HepG2 (cell line): ENCODE data around the gene STC2. TPM values are rescaled to one million over a fixed set of nuclear protein-coding genes. Genes with fewer than 3 reads are reported as not detected.

Experiments used
- ATAC-seq: fragments of 200-7000 bp; cut with Tn5 transposase; 3 replicates; pipeline ENCODE4 v1.9.1; 2020; ENCODE audit warnings: mild to moderate bottlenecking, moderate library complexity
- BruUV-seq: library from RNA; stranded (reverse); fragments of 400-500 nt; replicated peaks from 2 replicates; lab custom pipeline; 2021; lab: Mats Ljungman, UMichigan
- CTCF ChIA-PET: fragments of 300-600 bp; formaldehyde crosslinking; extraction: SDS; loops from one replicate; lab custom pipeline; 2021; ENCODE audit warnings: low total read pairs, inconsistent platforms, low intra/inter-chr PET ratio; lab: Yijun Ruan, JAX
- POLR2A ChIA-PET: fragments of 350-600 bp; sonication (Branson Sonifier 250); formaldehyde crosslinking; loops from one replicate; lab custom pipeline; 2020; ENCODE audit warnings: antibody characterized with exemption, inconsistent platforms; lab: Yijun Ruan, JAX
- DNase-seq: peaks from one replicate; pipeline ENCODE4 v3.0.0-alpha.2; 2015; ENCODE audit warnings: low spot score
- FAIRE-seq: peaks from 3 replicates; lab custom pipeline; 2011; peaks lifted over from hg19 to GRCh38; lab: Jason Lieb, UNC
- H2AFZ ChIP-seq: one replicate; pipeline ENCODE4 v1.6.1; 2011; ENCODE audit warnings: low read length, inconsistent platforms
- H3K27ac ChIP-seq: fragments of 300-600 bp; 3 replicates; pipeline ENCODE4 v1.8.0; 2011; ENCODE audit warnings: mixed run types, mild to moderate bottlenecking, mixed read lengths, low read length, inconsistent platforms; ENCODE audit not compliant: insufficient read depth; ENCODE audit errors: extremely low read length
- H3K27me3 ChIP-seq, 2 experiments: fragments of 200-600 bp in 1 of 2; 2 replicates in 1 of 2; 3 replicates in 1 of 2; pipeline versions ENCODE4 v1.6.0 to v1.8.0; 2011; ENCODE audit warnings: low read length in 2 of 2, mild to moderate bottlenecking in 2 of 2, moderate library complexity in 2 of 2, inconsistent platforms in 1 of 2; ENCODE audit not compliant: insufficient read depth in 2 of 2, control insufficient read depth in 1 of 2
- H3K36me3 ChIP-seq, 2 experiments: fragments of 200-600 bp in 1 of 2; replicated peaks in 1 of 2; 2 replicates in 1 of 2; 3 replicates in 1 of 2; pipeline versions ENCODE4 v1.5.1 to v1.8.0; 2011; ENCODE audit warnings: low read length in 2 of 2, inconsistent platforms in 1 of 2; ENCODE audit not compliant: insufficient read depth in 2 of 2, control insufficient read depth in 1 of 2
- H3K4me1 ChIP-seq: 2 replicates; pipeline ENCODE4 v1.5.1; 2012; ENCODE audit warnings: low read length, inconsistent platforms; ENCODE audit not compliant: insufficient read depth
- H3K4me2 ChIP-seq: 2 replicates; pipeline ENCODE4 v1.6.0; 2011; ENCODE audit warnings: low read depth, low read length, inconsistent platforms
- H3K4me3 ChIP-seq, 3 experiments: fragments of 200-600 bp in 1 of 3; sonication (generic), shearing (Covaris generic) in 1 of 3; replicated peaks in 1 of 3; 2 replicates each; pipeline ENCODE4 v1.5.1; 2011 to 2016; ENCODE audit warnings: low read length in 3 of 3, inconsistent platforms in 2 of 3, low read depth in 2 of 3, mild to moderate bottlenecking in 2 of 3, control low read depth in 1 of 3, mixed read lengths in 1 of 3; ENCODE audit not compliant: insufficient read depth in 1 of 3
- H3K79me2 ChIP-seq: one replicate; pipeline ENCODE4 v1.6.1; 2011; ENCODE audit warnings: low read length, inconsistent platforms; ENCODE audit not compliant: insufficient read depth
- H3K9ac ChIP-seq: 2 replicates; pipeline ENCODE4 v1.6.0; 2011; ENCODE audit warnings: mild to moderate bottlenecking, low read depth, low read length, inconsistent platforms; ENCODE audit not compliant: insufficient read depth
- H3K9me3 ChIP-seq: 2 replicates; pipeline ENCODE4 v1.5.1; 2012; ENCODE audit warnings: mild to moderate bottlenecking, low read length
- H4K20me1 ChIP-seq: 2 replicates; pipeline ENCODE4 v1.6.0; 2011; ENCODE audit warnings: inconsistent platforms, mild to moderate bottlenecking, low read length, moderate library complexity; ENCODE audit not compliant: insufficient read depth
- AFF4 ChIP-seq: sonication (generic); formaldehyde crosslinking; IDR thresholded peaks from 2 replicates; pipeline ENCODE4 v1.4.0; 2020; ENCODE audit warnings: missing genetic modification reagents
- AGO1 ChIP-seq: fragments of 200-400 bp; formaldehyde crosslinking; IDR thresholded peaks from 2 replicates; pipeline ENCODE4 v1.6.1; 2017; ENCODE audit warnings: mild to moderate bottlenecking, low read depth, low read length, moderate library complexity; ENCODE audit not compliant: poor library complexity, severe bottlenecking
- ATF7 ChIP-seq, 2 experiments: fragments of 450-650 bp in 1 of 2; sonication (generic) in 1 of 2; formaldehyde crosslinking in 1 of 2; IDR thresholded peaks; 2 replicates each; pipeline versions ENCODE4 v1.4.0 to v1.6.1; 2016 to 2020; ENCODE audit warnings: antibody characterized with exemption in 1 of 2, mild to moderate bottlenecking in 1 of 2, missing genetic modification reagents in 1 of 2
- GLMP ChIP-seq: sonication (generic); formaldehyde crosslinking; IDR thresholded peaks from 2 replicates; pipeline ENCODE4 v1.9.0; 2021; ENCODE audit warnings: missing genetic modification reagents, mild to moderate bottlenecking, borderline replicate concordance
- MLXIP ChIP-seq: sonication (generic); formaldehyde crosslinking; IDR thresholded peaks from 2 replicates; pipeline ENCODE4 v1.9.0; 2021; ENCODE audit warnings: missing genetic modification reagents, borderline replicate concordance
- NRL ChIP-seq: sonication (generic); formaldehyde crosslinking; IDR thresholded peaks from 2 replicates; pipeline ENCODE4 v1.5.0; 2020; ENCODE audit warnings: missing genetic modification reagents, mild to moderate bottlenecking, moderate library complexity, borderline replicate concordance
- PLRG1 ChIP-seq: fragments of 450-650 bp; conservative IDR thresholded peaks from 2 replicates; pipeline ENCODE4 v1.6.1; 2016
- SYNCRIP ChIP-seq: fragments of 200-400 bp; formaldehyde crosslinking; IDR thresholded peaks from 2 replicates; pipeline ENCODE4 v1.6.1; 2018; ENCODE audit warnings: mild to moderate bottlenecking, low read depth, low read length; ENCODE audit not compliant: insufficient read depth
- TRIM22 ChIP-seq: fragments of 450-650 bp; IDR thresholded peaks from 2 replicates; pipeline ENCODE4 v1.6.1; 2017
- ZNF3 ChIP-seq: IDR thresholded peaks from 2 replicates; pipeline ENCODE4 v1.7.0; 2017; ENCODE audit warnings: inconsistent platforms
- ZNF382 ChIP-seq: sonication (generic); formaldehyde crosslinking; IDR thresholded peaks from 2 replicates; pipeline ENCODE4 v1.5.0; 2020; ENCODE audit warnings: missing genetic modification reagents, mild to moderate bottlenecking, borderline replicate concordance
- ZNF441 ChIP-seq: sonication (generic); formaldehyde crosslinking; IDR thresholded peaks from 2 replicates; pipeline ENCODE4 v1.7.0; 2021; ENCODE audit warnings: missing genetic modification reagents, borderline replicate concordance
- ZNF446 ChIP-seq: sonication (generic); formaldehyde crosslinking; IDR thresholded peaks from 2 replicates; pipeline ENCODE4 v1.5.0; 2020; ENCODE audit warnings: mild to moderate bottlenecking, missing genetic modification reagents
- ZNF737 ChIP-seq: sonication (generic); formaldehyde crosslinking; IDR thresholded peaks from 2 replicates; pipeline ENCODE4 v1.5.0; 2020; ENCODE audit warnings: missing genetic modification reagents, mild to moderate bottlenecking, borderline replicate concordance
- ZNF841 ChIP-seq: sonication (generic); formaldehyde crosslinking; IDR thresholded peaks from 2 replicates; pipeline ENCODE4 v1.8.1; 2023; ENCODE audit warnings: missing genetic modification reagents, borderline replicate concordance
- ZSCAN29 ChIP-seq: sonication (generic); formaldehyde crosslinking; conservative IDR thresholded peaks from 2 replicates; pipeline ENCODE4 v1.4.0; 2020; ENCODE audit warnings: mild to moderate bottlenecking, missing genetic modification reagents
- WGBS: methylation state at CpG from one replicate; pipeline ENCODE4 v1.1.6; 2017; ENCODE audit warnings: low lambda C conversion rate; 5-methylcytosine and 5-hydroxymethylcytosine counted together
- in situ Hi-C: cut with HindIII; loops from 2 replicates; pipeline ENCODE4 v1.10.0; 2017; ENCODE audit warnings: low pct_unique_long_range_greater_than_20kb; ENCODE audit not compliant: extremely low pct_ligation_motif_present
- intact Hi-C: fragments of 100-400 bp; cut with micrococcal nuclease; formaldehyde crosslinking; loops from one replicate; pipeline ENCODE4 v1.10.0; 2022; ENCODE audit not compliant: unreplicated experiment
- polyA plus RNA-seq, 8 experiments: library from polyadenylated mRNA; depleted of rRNA in 3 of 8; stranded (reverse) in 7 of 8; unstranded in 1 of 8; fragments of >200 nt; fragmentation: Illumina TruSeq in 4 of 8; extraction: Trizol in 4 of 8; gene quantifications; 2 replicates each; pipeline versions ENCODE4 v1.2.1 to v1.2.3, GENCODE V29; 2011 to 2016; ENCODE audit warnings: low read depth in 4 of 8, missing spikeins in 1 of 8, mixed read lengths in 1 of 8; ENCODE audit not compliant: insufficient read depth in 1 of 8
- total RNA-seq, 5 experiments: library from RNA; depleted of rRNA; stranded (reverse); fragments of >200 nt; fragmentation: Illumina TruSeq; extraction: Trizol; gene quantifications; 2 replicates each; pipeline ENCODE4 v1.2.3, GENCODE V29; 2016; ENCODE audit warnings: low read depth in 1 of 5

STC2 gene
- total and polyA plus RNA-seq, 2 of the 13 experiments (the other 11 are each of a cell fraction or from before 2014, with no cell fraction given), result 27.1 to 69.2 TPM

GRCh38 chr5:173279166-173279565, 49.0 kb downstream of the STC2 start:
- 65% methylated on average over 5 of the region's 5 CpGs for WGBS
- FAIRE-seq (no peak), DNase-seq (no peak), ATAC-seq (no peak)
- H3K79me2 ChIP-seq, result no peaks in the 10 kb centered on the region
- intact Hi-C loops, result no loop called here
- no peak overlapping the region for H3K4me2 ChIP-seq
- H4K20me1 ChIP-seq, result no peaks in the 10 kb centered on the region
- H3K4me1 ChIP-seq, result peaks cover 15% of the 10 kb centered on the region
- BruUV-seq, result no TSS peak
- H3K9ac ChIP-seq, result no peak overlapping the region
- no peak overlapping the region for H3K27ac ChIP-seq
- H3K27me3 ChIP-seq, result peaks cover 0 to 20% of the 10 kb centered on the region in 2 experiments; a peak in 2 of 5 replicates
- no peak overlapping the region for H2AFZ ChIP-seq
- ChIA-PET POLR2A (no interaction called here), CTCF (no interaction called here)
- in situ Hi-C loops, result loop anchor here (25.0 kb wide), 1 partner anchor 292 kb away; the partner anchor contains the start of gene ATP6V0E1
- no peaks in the 10 kb centered on the region for H3K36me3 ChIP-seq
- no peak overlapping the region for H3K4me3 ChIP-seq
- no peaks in the 10 kb centered on the region for H3K9me3 ChIP-seq
- no peak for TF ChIP-seq ZNF3 (CRISPR knock-in tag)
- no peak for TF ChIP-seq ZNF841 (CRISPR knock-in tag)
- no peak for TF ChIP-seq ZNF446 (CRISPR knock-in tag)
- no peak for TF ChIP-seq ZNF382 (CRISPR knock-in tag)
- no peak for TF ChIP-seq GLMP (CRISPR knock-in tag)
- TF ChIP-seq MLXIP, result no peak
- TF ChIP-seq PLRG1, result no peak
- TF ChIP-seq AGO1, result no peak
- TF ChIP-seq TRIM22, result no peak
- no peak for TF ChIP-seq ATF7 (IDR thresholded peaks at IDR 0.05)
- TF ChIP-seq ATF7 (CRISPR knock-in tag; IDR thresholded peaks at IDR 0.05), result no peak
- TF ChIP-seq ZNF441 (CRISPR knock-in tag), result no peak
- no peak for TF ChIP-seq AFF4
- no peak for TF ChIP-seq ZSCAN29 (CRISPR knock-in tag)
- TF ChIP-seq ZNF737 (CRISPR knock-in tag), result no peak
- TF ChIP-seq SYNCRIP, result no peak
- TF ChIP-seq NRL, result no peak
